CD4-positive, alpha-beta T cell (primary cell): ENCODE results near the gene RIOK2. TPM values are rescaled to one million over a fixed set of nuclear protein-coding genes. Genes with fewer than 3 reads are reported as not detected.

ENCODE experiments used
- ATAC-seq: fragments of 200-7000 bp; cut with Tn5 transposase; one replicate; pipeline ENCODE4 v1.10.0; 2022; ENCODE audit warnings: mild to moderate bottlenecking; ENCODE audit not compliant: poor library complexity
- CTCF ChIA-PET: fragments of 350-600 bp; sonication (Branson Sonifier 250); formaldehyde crosslinking; loops from one replicate; lab custom pipeline; 2021; ENCODE audit warnings: antibody characterized with exemption, inconsistent platforms; lab: Charles Lee
- POLR2A ChIA-PET: fragments of 350-600 bp; sonication (Branson Sonifier 250); formaldehyde crosslinking; loops from one replicate; lab custom pipeline; 2021; ENCODE audit warnings: antibody characterized with exemption, inconsistent platforms; lab: Charles Lee
- DNase-seq, 14 experiments: peaks; one replicate each; pipeline ENCODE4 v3.0.0-alpha.2; 2013 to 2020; ENCODE audit warnings: mixed read lengths in 2 of 14
- H3K27ac ChIP-seq, 2 donors: one replicate each; pipeline versions ENCODE4 v1.5.1 to v1.7.0; 2013; ENCODE audit warnings: low read length in 2 of 2, low read depth in 1 of 2, mild to moderate bottlenecking in 1 of 2
- H3K27me3 ChIP-seq, 2 experiments: 1 replicate in 1 of 2; 2 replicates in 1 of 2; pipeline versions ENCODE4 v1.6.1 to v1.7.0; 2013; ENCODE audit warnings: low read length in 2 of 2, control low read depth in 1 of 2, mild to moderate bottlenecking in 1 of 2, moderate library complexity in 1 of 2; ENCODE audit not compliant: insufficient read depth in 2 of 2, control insufficient read depth in 1 of 2
- H3K36me3 ChIP-seq: one replicate; pipeline ENCODE4 v1.6.1; 2013; ENCODE audit warnings: low read length, control low read depth; ENCODE audit not compliant: insufficient read depth
- H3K4me1 ChIP-seq: one replicate; pipeline ENCODE4 v1.6.1; 2013; ENCODE audit warnings: low read length, control low read depth; ENCODE audit not compliant: insufficient read depth
- H3K4me3 ChIP-seq: one replicate; pipeline ENCODE4 v1.5.1; 2013; ENCODE audit warnings: mild to moderate bottlenecking, low read length, moderate library complexity
- H3K9me3 ChIP-seq, 2 experiments: 1 replicate in 1 of 2; 2 replicates in 1 of 2; pipeline versions ENCODE4 v1.6.1 to v1.7.0; 2013; ENCODE audit warnings: low read length in 2 of 2, mild to moderate bottlenecking in 2 of 2, control low read depth in 1 of 2, moderate library complexity in 1 of 2; ENCODE audit not compliant: control insufficient read depth in 1 of 2, insufficient read depth in 1 of 2
- H3K27ac Mint-ChIP-seq: one replicate; pipeline ENCODE4 v1.8.0; 2020; ENCODE audit warnings: mixed read lengths
- H3K27me3 Mint-ChIP-seq: one replicate; pipeline ENCODE4 v1.8.0; 2021; ENCODE audit warnings: mixed read lengths
- H3K36me3 Mint-ChIP-seq: one replicate; pipeline ENCODE4 v1.8.0; 2021; ENCODE audit warnings: low read depth, mixed read lengths
- H3K4me1 Mint-ChIP-seq: one replicate; pipeline ENCODE4 v1.8.0; 2021; ENCODE audit warnings: low read depth, mixed read lengths
- H3K4me3 Mint-ChIP-seq: one replicate; pipeline ENCODE4 v1.8.0; 2020; ENCODE audit warnings: mild to moderate bottlenecking, mixed read lengths
- H3K9me3 Mint-ChIP-seq: one replicate; pipeline ENCODE4 v1.8.0; 2020; ENCODE audit warnings: mixed read lengths
- intact Hi-C, 2 experiments: fragments of 100-400 bp; cut with DNase I in 1 of 2; cut with micrococcal nuclease in 1 of 2; formaldehyde crosslinking; loops; one replicate each; pipeline versions ENCODE4 v1.15.1 to v1.9.0; 2023 to 2025; cut with DNase I, micrococcal nuclease
- total RNA-seq, 174 experiments: library from RNA in 2 of 174; stranded (reverse) in 2 of 174; gene quantifications; one replicate each; pipeline ENCODE4 v1.2.3 and lab custom pipeline; 2021 to 2026
- TF ChIP-seq, protein P1 (sequence below): fragments of 200-600 bp; IDR thresholded peaks from one replicate; pipeline ENCODE4 v1.8.0; 2022; ENCODE audit warnings: antibody characterized with exemption, mild to moderate bottlenecking

RIOK2 gene
- total RNA-seq, 2 experiments from 2014 or later, result 25.1 to 26.0 TPM

DNA sequence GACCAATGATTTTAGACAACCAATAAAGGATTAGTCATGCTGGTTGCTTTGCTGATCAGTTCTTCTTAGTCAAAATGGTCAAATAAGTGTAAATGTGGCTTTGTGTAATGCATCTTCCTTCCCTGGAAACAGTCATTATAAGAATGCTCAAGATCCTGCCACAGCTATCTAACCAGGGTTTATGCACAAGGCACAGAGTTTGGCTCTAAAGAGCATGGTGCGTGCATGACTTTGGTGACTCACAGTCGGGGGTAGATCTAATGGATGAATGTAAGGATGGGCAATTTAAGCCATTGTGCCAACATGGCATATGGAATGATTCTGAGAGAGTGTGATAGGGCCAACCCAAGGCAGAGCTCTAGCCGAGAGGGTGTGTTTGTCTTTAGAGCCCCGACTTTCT, 47.2 kb downstream of the RIOK2 start:
- ATAC-seq, result no peak
- TF ChIP-seq, protein P1, sequence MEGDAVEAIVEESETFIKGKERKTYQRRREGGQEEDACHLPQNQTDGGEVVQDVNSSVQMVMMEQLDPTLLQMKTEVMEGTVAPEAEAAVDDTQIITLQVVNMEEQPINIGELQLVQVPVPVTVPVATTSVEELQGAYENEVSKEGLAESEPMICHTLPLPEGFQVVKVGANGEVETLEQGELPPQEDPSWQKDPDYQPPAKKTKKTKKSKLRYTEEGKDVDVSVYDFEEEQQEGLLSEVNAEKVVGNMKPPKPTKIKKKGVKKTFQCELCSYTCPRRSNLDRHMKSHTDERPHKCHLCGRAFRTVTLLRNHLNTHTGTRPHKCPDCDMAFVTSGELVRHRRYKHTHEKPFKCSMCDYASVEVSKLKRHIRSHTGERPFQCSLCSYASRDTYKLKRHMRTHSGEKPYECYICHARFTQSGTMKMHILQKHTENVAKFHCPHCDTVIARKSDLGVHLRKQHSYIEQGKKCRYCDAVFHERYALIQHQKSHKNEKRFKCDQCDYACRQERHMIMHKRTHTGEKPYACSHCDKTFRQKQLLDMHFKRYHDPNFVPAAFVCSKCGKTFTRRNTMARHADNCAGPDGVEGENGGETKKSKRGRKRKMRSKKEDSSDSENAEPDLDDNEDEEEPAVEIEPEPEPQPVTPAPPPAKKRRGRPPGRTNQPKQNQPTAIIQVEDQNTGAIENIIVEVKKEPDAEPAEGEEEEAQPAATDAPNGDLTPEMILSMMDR, result no peak
- Mint-ChIP-seq H3K9me3 (no peaks in the 10 kb centered on the region), H3K27me3 (peaks cover 10% of the 10 kb centered on the region), H3K4me3 (no peak overlapping the region), H3K27ac (no peak overlapping the region), H3K4me1 (peaks cover 6% of the 10 kb centered on the region), H3K36me3 (no peaks in the 10 kb centered on the region)
- H3K27ac ChIP-seq, result no peak overlapping the region
- no peaks in the 10 kb centered on the region for H3K36me3 ChIP-seq
- POLR2A ChIA-PET, result no interaction called here
- intact Hi-C loops, result no loop called here
- no peak overlapping the region for H3K4me3 ChIP-seq
- H3K9me3 ChIP-seq, result no peaks in the 10 kb centered on the region
- no peak for DNase-seq
- no peaks in the 10 kb centered on the region for H3K27me3 ChIP-seq
- CTCF ChIA-PET, result no interaction called here
- H3K4me1 ChIP-seq, result no peaks in the 10 kb centered on the region

DNA sequence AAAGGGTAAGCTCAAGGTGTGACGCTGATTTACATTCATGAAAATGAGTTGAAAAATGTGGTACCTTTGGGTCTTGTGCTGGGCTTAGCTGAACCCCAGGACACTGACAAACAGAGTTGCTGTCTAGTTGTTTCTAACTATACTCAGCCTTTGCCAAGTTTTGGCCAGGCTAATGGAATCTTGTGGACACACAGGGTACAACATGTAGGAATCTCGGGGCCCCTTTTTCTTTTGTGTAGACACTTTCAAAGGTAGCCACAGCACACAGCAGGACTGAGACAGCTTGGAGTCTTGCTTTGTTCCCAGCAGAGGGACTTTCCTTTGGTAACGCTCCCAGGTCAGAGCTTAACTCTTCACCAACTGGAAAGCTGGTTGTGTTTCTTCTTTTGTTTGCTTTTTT, 48.4 kb downstream of the RIOK2 start:
- Histone ChIP-seq H3K27ac (no peak overlapping the region), H3K4me1 (no peaks in the 10 kb centered on the region), H3K9me3 (no peaks in the 10 kb centered on the region), H3K27me3 (no peaks in the 10 kb centered on the region), H3K36me3 (no peaks in the 10 kb centered on the region), H3K4me3 (no peak overlapping the region)
- ChIA-PET CTCF (no interaction called here), POLR2A (no interaction called here)
- intact Hi-C loops, result no loop called here
- Mint-ChIP-seq H3K4me1 (peaks cover 6% of the 10 kb centered on the region), H3K4me3 (no peak overlapping the region), H3K36me3 (no peaks in the 10 kb centered on the region), H3K9me3 (no peaks in the 10 kb centered on the region), H3K27me3 (peaks cover 6% of the 10 kb centered on the region), H3K27ac (no peak overlapping the region)
- DNase-seq (no peak), ATAC-seq (no peak)
- TF ChIP-seq, protein P1, result no peak

GRCh38 chr5:97133101-97133500, 49.9 kb downstream of the RIOK2 start:
- Histone ChIP-seq H3K9me3 (no peaks in the 10 kb centered on the region), H3K36me3 (no peaks in the 10 kb centered on the region), H3K27ac (no peak overlapping the region), H3K4me1 (no peaks in the 10 kb centered on the region), H3K27me3 (no peaks in the 10 kb centered on the region), H3K4me3 (no peak overlapping the region)
- DNase-seq (no peak), ATAC-seq (no peak)
- Mint-ChIP-seq H3K27ac (no peak overlapping the region), H3K9me3 (no peaks in the 10 kb centered on the region), H3K4me3 (no peak overlapping the region), H3K27me3 (no peaks in the 10 kb centered on the region), H3K36me3 (no peaks in the 10 kb centered on the region), H3K4me1 (peaks cover 6% of the 10 kb centered on the region)
- CTCF ChIA-PET, result no interaction called here
- POLR2A ChIA-PET, result no interaction called here
- intact Hi-C loops, result no loop called here
- TF ChIP-seq, protein P1, result no peak
